Cardiac fibroblast (primary cell): ENCODE measurements around the gene GPR12.

Source experiments
- DNase-seq, 2 donors: peaks; one replicate each; pipeline versions ENCODE4 v3.0.0 to v3.0.0-alpha.2; 2010; ENCODE audit warnings: low read depth in 2 of 2
- H3K4me3 ChIP-seq, 2 donors: replicated peaks in 1 of 2; 1 replicate in 1 of 2; 2 replicates in 1 of 2; pipeline ENCODE4 v1.5.1; 2011; ENCODE audit warnings: low read depth in 2 of 2, low read length in 2 of 2, mild to moderate bottlenecking in 2 of 2, moderate library complexity in 1 of 2
- TF ChIP-seq, protein P1 (sequence below): IDR thresholded peaks from one replicate; pipeline ENCODE4 v1.5.1; 2011; ENCODE audit warnings: low read depth, mild to moderate bottlenecking, low read length, inconsistent platforms

The GPR12 gene

DNA sequence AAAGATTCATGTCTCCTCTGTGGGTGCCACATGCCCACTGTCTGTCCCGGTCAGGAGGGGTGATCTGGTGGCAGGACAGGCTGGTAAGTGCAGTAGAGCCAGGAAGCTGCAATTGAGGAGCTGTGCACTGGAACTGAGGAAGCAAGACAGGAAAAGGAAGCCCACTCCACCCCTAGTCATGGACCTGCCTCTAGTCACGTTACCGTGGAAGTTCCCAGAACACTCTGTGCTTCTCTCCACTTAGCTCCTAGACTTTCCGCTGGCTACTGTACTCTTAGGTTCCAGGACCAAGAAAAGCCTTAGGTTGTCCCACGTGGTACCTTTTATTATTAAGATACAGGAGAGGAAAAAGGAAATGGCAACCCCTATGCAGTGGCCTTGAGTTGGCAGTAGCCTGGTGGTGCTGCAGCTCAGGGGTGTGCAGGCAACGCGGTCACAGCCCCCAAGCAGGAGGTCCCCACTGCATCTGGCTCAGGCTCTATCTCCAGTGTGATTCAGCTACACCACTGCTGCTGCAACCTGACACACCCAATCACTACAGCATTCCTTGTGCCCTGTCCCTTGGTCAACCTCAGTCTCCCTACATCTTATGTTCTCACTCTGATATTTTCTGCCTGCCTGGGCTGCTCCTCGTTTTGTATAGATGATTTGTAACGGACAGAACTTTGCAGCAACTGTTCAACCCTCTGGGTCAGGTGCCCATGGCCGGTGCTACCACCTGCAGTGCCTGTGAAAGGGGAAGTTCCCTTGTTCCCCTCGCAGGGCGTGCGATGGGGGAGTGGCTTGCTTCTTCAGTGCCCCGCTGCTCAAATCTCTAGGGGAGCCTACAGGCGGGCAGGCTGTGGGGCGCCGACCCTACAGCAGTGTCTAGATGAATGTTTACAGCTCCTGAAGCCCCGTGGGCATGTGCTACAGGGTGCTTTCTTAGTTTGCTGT lies 24.4 kb upstream of the GPR12 start:
- TF ChIP-seq, protein P1, sequence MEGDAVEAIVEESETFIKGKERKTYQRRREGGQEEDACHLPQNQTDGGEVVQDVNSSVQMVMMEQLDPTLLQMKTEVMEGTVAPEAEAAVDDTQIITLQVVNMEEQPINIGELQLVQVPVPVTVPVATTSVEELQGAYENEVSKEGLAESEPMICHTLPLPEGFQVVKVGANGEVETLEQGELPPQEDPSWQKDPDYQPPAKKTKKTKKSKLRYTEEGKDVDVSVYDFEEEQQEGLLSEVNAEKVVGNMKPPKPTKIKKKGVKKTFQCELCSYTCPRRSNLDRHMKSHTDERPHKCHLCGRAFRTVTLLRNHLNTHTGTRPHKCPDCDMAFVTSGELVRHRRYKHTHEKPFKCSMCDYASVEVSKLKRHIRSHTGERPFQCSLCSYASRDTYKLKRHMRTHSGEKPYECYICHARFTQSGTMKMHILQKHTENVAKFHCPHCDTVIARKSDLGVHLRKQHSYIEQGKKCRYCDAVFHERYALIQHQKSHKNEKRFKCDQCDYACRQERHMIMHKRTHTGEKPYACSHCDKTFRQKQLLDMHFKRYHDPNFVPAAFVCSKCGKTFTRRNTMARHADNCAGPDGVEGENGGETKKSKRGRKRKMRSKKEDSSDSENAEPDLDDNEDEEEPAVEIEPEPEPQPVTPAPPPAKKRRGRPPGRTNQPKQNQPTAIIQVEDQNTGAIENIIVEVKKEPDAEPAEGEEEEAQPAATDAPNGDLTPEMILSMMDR = no peak
- H3K4me3 ChIP-seq = no peak overlapping the region
- no peak for DNase-seq

DNA sequence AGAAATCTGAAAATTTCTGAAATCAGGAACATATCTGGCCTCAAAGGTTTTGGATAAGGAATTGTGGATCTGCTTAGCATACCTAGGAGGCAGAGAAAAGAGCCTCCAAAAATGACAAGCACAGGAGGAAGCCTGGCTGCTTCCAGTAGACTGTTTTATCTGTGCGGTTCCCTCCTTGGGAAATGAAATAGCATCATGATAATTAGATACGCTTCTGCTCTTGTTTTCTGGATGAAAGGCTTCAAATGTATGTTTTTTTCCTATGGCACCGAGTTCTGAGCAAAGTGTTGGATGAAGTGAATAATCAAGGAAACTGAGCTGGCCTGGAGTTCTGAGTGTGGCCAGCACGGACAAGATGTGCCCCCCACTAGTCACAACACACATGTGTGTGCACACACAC lies 19.8 kb upstream of the GPR12 start:
- H3K4me3 ChIP-seq = no peak overlapping the region
- DNase-seq = no peak
- TF ChIP-seq, protein P1 = no peak

DNA sequence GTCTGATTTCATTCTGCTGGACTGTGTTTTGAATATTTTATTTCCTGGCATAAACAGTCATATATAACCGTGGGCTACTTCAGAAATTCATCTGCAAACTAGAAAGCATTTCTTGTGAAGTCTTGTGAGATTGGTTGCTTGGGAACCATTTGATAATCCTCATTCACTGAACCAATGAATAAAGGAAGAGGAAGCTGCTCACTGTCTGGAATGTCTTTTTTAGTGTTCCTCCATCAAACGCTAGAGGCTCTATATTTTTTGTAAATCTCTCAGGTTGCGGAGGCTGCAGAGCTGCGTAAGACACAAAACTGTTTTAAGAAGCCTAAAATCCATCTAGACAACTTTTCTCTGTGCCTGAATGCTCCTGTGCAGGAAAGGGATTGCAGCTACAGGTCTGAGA lies 18.7 kb upstream of the GPR12 start:
- H3K4me3 ChIP-seq = no peak overlapping the region
- no peak for DNase-seq
- TF ChIP-seq, protein P1 = no peak

DNA sequence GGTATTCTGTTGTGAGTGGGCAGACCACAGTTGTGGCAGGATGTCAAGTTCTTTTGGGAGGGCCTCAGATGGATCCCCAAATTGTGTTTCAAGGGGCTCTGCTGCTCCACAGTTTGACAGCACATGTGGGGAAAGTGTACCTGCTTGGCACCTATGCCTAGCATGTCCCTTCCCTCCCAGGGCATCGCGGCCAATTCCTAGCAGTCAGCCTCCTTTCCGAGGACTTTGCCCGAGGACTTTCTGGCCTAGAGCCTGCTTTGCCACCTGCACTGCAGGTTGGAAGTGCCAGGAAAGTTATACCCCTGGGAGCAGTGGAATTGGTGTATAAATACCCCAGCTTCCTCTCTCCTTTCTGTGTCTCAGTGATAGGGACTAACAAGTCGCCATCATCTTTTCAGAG lies 11.9 kb upstream of the GPR12 start:
- TF ChIP-seq, protein P1 = no peak
- no peak for DNase-seq
- H3K4me3 ChIP-seq = no peak overlapping the region

DNA sequence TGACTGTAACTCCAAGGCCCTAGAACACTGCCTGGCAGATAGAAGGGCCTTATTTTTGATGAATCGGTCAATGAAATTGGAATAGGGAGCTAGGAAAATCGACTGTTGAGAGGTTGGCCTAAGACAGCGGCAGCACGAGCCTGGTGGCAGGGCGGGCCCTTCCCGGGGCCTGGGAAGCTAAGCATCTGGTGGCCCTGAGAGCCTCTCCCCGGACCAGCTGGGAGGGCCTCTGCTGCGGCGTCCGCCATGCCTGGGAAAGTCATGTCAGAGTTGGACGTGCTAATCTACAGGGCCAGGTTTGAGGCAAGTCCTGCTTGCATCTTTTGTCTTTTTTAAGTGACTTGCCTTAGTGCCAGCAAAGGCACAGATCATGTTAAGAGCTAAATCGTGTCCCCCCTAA lies 11.2 kb upstream of the GPR12 start:
- TF ChIP-seq, protein P1 = no peak
- no peak overlapping the region for H3K4me3 ChIP-seq
- no peak for DNase-seq

DNA sequence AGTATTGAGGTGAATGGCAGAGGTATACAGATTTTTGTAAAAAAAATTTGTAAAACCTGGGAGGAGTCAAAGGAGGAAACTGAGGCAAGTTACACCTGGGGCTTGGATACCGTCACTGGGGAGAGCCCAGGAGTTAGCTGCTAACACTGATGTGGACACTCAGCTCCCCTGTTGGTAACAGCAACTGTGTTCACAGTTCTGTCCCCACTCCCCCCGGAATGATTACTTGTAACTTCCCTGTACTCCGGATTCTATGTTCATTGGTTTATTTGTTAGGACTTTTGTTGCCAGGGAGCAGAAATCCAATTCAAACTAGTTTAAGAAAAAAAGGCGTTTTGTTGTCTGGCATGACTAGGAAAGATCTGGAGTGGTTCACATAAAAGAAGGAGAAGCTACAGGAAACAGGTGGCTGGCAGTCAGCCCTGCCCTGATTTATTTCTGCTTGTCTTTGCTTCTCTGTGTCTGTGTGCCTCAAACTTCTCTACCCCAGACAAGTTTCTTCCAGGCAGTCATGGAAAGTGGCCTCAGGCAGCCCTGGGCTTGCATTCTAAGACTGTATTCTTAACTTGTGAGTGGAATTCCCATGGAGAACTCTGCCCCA lies 2.3 kb upstream of the GPR12 start:
- DNase-seq = no peak
- no peak overlapping the region for H3K4me3 ChIP-seq
- TF ChIP-seq, protein P1 = no peak
